Activated naive CD8-positive, alpha-beta T cell treated with anti-CD3 and anti-CD28 coated beads, Interleukin-2, amount 50 U/mL, for 16 hours (primary cell): Measurements from ENCODE around the gene TCAP.

Source experiments
- DNase-seq: peaks from one replicate; pipeline ENCODE4 v3.0.0-alpha.2; 2020; ENCODE audit warnings: low read depth, low spot score

Gene TCAP

GRCh38 chr17:39664581-39665561 lies at the start of gene TCAP:
TCAP (plus strand) TSS chr17:39665349; CDS start chr17:39665360, 11 bp downstream.
- DNase-seq = no peak

- DNase-seq = no peak
Observed at GRCh38 chr17:39615434-39615833, 49.7 kb upstream of the TCAP start.

GRCh38 chr17:39617100-39617445 lies 48.1 kb upstream of the TCAP start:
- no peak for DNase-seq

- peak; percentile 16 for DNase-seq
Observed at GRCh38 chr17:39617446-39618245, 47.5 kb upstream of the TCAP start.

- DNase-seq = no peak
Observed at GRCh38 chr17:39618246-39618913, 46.8 kb upstream of the TCAP start.

GRCh38 chr17:39618956-39619785 lies 46.0 kb upstream of the TCAP start:
- no peak for DNase-seq

GRCh38 chr17:39619786-39620101 lies 45.4 kb upstream of the TCAP start:
- DNase-seq = no peak

GRCh38 chr17:39621523-39622379 lies 43.4 kb upstream of the TCAP start:
- peak; percentile 73 for DNase-seq

- DNase-seq = no peak
Observed at GRCh38 chr17:39622380-39623006, 42.7 kb upstream of the TCAP start.

GRCh38 chr17:39623356-39623950 lies 41.7 kb upstream of the TCAP start:
- peak; percentile 77 for DNase-seq

- DNase-seq = no peak
Observed at GRCh38 chr17:39624313-39624712, 40.8 kb upstream of the TCAP start.

GRCh38 chr17:39625198-39625785 lies 39.9 kb upstream of the TCAP start:
- DNase-seq = no peak

GRCh38 chr17:39626171-39627046 lies 38.7 kb upstream of the TCAP start, which contains the start of gene PPP1R1B:
PPP1R1B (plus strand) TSS chr17:39626952; CDS start chr17:39627393, 441 bp downstream.
- DNase-seq = no peak

- no peak for DNase-seq
Observed at GRCh38 chr17:39627047-39627711, 38.0 kb upstream of the TCAP start.

- DNase-seq = no peak
Observed at GRCh38 chr17:39627712-39628516, 37.2 kb upstream of the TCAP start.

GRCh38 chr17:39628655-39629493 lies 36.3 kb upstream of the TCAP start:
- no peak for DNase-seq
